ENCODE measurements around the gene PDIK1L. TPM values are rescaled to one million over a fixed set of nuclear protein-coding genes. Genes with fewer than 3 reads are reported as not detected.

The PDIK1L gene
- total RNA-seq, 1 experiment from 2014 or later, result 4.3 TPM

- peak; percentile 92 for DNase-seq (ENCODE audit: low spot score)
Observed at GRCh38 chr1:26169669-26170471, 58.2 kb downstream of the PDIK1L start, which contains the start of gene ZNF593. TSS of gene ZNF593 (plus strand) at chr1:26169908. CDS start at chr1:26169984, 76 bp downstream.

DNA sequence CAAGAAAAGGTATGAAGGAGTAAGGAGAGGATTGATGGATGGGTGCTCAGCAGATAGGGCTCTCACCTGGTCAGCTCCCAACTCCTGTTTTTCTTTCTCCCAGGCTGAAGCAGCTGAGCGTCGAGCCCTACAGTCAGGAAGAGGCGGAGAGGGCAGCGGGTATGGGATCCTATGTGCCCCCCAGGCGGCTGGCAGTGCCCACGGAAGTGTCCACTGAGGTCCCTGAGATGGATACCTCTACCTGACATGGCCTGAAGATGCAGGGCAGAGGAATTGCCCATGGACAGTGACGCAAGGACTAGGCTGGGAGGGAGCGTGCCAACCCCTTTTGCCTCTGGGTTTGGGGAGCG lies 58.8 kb downstream of the PDIK1L start:
- DNase-seq (ENCODE audit: low spot score), result no peak

DNA sequence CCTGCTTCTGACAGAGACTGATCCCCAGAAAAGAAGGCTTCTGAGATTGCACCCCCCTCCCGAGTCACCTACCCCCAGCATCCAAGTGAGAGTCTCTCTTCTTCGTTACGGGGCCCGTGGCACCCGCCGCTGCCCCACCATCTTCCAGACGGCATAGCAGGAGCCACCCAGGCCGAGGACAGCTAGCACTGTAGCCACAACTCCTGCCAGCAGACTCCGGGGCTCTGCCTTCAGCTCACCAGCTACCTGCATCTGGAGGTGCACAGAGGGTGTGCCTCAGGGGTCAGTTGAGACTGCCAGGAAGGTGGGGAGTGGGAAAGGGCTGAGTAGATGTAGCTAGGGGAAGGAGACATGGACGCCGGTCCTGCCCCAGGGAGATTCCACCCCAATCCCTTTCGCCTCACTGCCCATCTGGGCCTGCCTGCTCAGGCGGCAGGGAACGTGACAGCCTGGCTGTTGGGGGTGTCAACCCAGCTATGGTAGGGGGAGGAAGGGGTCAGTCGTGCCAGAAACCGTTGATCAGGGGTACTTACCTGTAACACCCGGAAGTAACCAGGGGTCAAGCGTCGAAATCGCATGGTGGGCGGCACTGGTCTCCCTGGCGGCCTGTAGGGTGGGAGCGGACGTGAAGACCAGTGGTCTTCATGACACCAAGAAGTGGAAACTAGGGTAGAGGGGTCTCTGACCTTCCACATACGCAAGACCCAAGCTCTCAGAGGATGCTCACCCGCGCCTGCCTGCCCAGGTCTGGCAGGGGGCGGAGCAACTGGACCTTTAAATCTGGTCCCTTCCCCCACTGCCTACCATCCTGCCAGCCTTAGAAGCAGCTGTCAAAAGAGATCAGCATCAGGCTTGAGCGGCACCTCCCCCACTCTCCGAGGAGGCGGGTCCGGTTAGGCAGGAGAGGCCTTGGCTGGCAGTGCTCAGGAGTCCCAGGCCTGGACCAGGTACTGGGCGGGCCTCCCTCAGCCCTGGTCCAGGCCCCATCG lies 59.8 kb downstream of the PDIK1L start, which contains the start of gene ZNF593OS:
ZNF593OS (minus strand) TSS at position 749 of the 989 bp plus-strand sequence; CDS start at position 578, 171 bp downstream.
- no peak for DNase-seq (ENCODE audit: low spot score)

Other genes starting within 250 kb of the PDIK1L start
- gene PAQR7, start 236.1 kb upstream of the PDIK1L start, total RNA-seq (2014; rRNA removed; shearing (Covaris generic)), result 4.0 and 5.7 TPM in 2 replicates
- gene STMN1, start 205.4 kb upstream of the PDIK1L start, total RNA-seq (2014; rRNA removed; shearing (Covaris generic)), result 80.1 and 83.8 TPM in 2 replicates
- gene PAFAH2, start 113.8 kb upstream of the PDIK1L start, total RNA-seq (2014; rRNA removed; shearing (Covaris generic)), result 7.6 and 13.0 TPM in 2 replicates
- gene EXTL1, start 90.0 kb upstream of the PDIK1L start, total RNA-seq (2014; rRNA removed; shearing (Covaris generic)), result not detected in 2 replicates
- gene SLC30A2, start 65.7 kb upstream of the PDIK1L start, total RNA-seq (2014; rRNA removed; shearing (Covaris generic)), result 0.51 and 0.99 TPM in 2 replicates
- 0.05 and 0.10 TPM in 2 replicates for gene TRIM63, start 44.2 kb upstream of the PDIK1L start, total RNA-seq (2014; rRNA removed; shearing (Covaris generic))
- gene FAM110D, start 47.3 kb downstream of the PDIK1L start, total RNA-seq (2014; rRNA removed; shearing (Covaris generic)), result not detected in 2 replicates
- gene C1orf232, start 57.1 kb downstream of the PDIK1L start, total RNA-seq (2014; rRNA removed; shearing (Covaris generic)), result not detected in 2 replicates
- gene ZNF593, start 58.1 kb downstream of the PDIK1L start, total RNA-seq (2014; rRNA removed; shearing (Covaris generic)), result 170 and 217 TPM in 2 replicates
- 1.6 TPM in 1 of 2 replicates, not detected in the other for gene ZNF593OS, start 60.0 kb downstream of the PDIK1L start, total RNA-seq (2014; rRNA removed; shearing (Covaris generic))
- gene CNKSR1, start 65.7 kb downstream of the PDIK1L start, total RNA-seq (2014; rRNA removed; shearing (Covaris generic)), result 39.9 and 40.4 TPM in 2 replicates
- gene CATSPER4, start 78.8 kb downstream of the PDIK1L start, total RNA-seq (2014; rRNA removed; shearing (Covaris generic)), result not detected in 2 replicates
- gene CEP85, start 122.4 kb downstream of the PDIK1L start, total RNA-seq (2014; rRNA removed; shearing (Covaris generic)), result 25.8 and 27.0 TPM in 2 replicates
- 172 and 198 TPM in 2 replicates for gene SH3BGRL3, start 168.3 kb downstream of the PDIK1L start, total RNA-seq (2014; rRNA removed; shearing (Covaris generic))
- gene UBXN11, start 194.8 kb downstream of the PDIK1L start, total RNA-seq (2014; rRNA removed; shearing (Covaris generic)), result 22.0 and 26.8 TPM in 2 replicates
- 1.5 and 2.1 TPM in 2 replicates for gene CD52, start 206.1 kb downstream of the PDIK1L start, total RNA-seq (2014; rRNA removed; shearing (Covaris generic))
- gene CRYBG2, start 242.3 kb downstream of the PDIK1L start, total RNA-seq (2014; rRNA removed; shearing (Covaris generic)), result 32.7 and 49.4 TPM in 2 replicates

Measured in HT-29 (cell line).